ENCODE measurements around the gene R3HCC1L.

The R3HCC1L gene

GRCh38 chr10:98106531-98106930 is 27.9 kb upstream of the R3HCC1L start:
- no peak overlapping the region for H3K4me3 ChIP-seq (replicated peaks; ENCODE audit: low read depth, low read length)
- DNase-seq (ENCODE audit: low read depth), result no peak
- no peak for TF ChIP-seq CTCF (IDR thresholded peaks at IDR 0.05; ENCODE audit: low read length, missing control alignments)

GRCh38 chr10:98107644-98108430 is 26.6 kb upstream of the R3HCC1L start:
- no peak overlapping the region for H3K4me3 ChIP-seq (replicated peaks; ENCODE audit: low read depth, low read length)
- no peak for TF ChIP-seq CTCF (IDR thresholded peaks at IDR 0.05; ENCODE audit: low read length, missing control alignments)
- DNase-seq (ENCODE audit: low read depth), result no peak

- no peak for TF ChIP-seq CTCF (IDR thresholded peaks at IDR 0.05; ENCODE audit: low read length, missing control alignments)
- no peak overlapping the region for H3K4me3 ChIP-seq (replicated peaks; ENCODE audit: low read depth, low read length)
- DNase-seq (ENCODE audit: low read depth), result no peak
Measured at GRCh38 chr10:98110356-98110755, 24.1 kb upstream of the R3HCC1L start.

GRCh38 chr10:98115031-98115787 is 19.2 kb upstream of the R3HCC1L start:
- TF ChIP-seq CTCF (IDR thresholded peaks at IDR 0.05; ENCODE audit: low read length, missing control alignments), result no peak
- DNase-seq (ENCODE audit: low read depth), result no peak
- no peak overlapping the region for H3K4me3 ChIP-seq (replicated peaks; ENCODE audit: low read depth, low read length)

- TF ChIP-seq CTCF (IDR thresholded peaks at IDR 0.05; ENCODE audit: low read length, missing control alignments), result no peak
- DNase-seq (ENCODE audit: low read depth), result no peak
- no peak overlapping the region for H3K4me3 ChIP-seq (replicated peaks; ENCODE audit: low read depth, low read length)
Measured at GRCh38 chr10:98119891-98120290, 14.6 kb upstream of the R3HCC1L start.

- H3K4me3 ChIP-seq (replicated peaks; ENCODE audit: low read depth, low read length), result no peak overlapping the region
- TF ChIP-seq CTCF (IDR thresholded peaks at IDR 0.05; ENCODE audit: low read length, missing control alignments), result no peak
Measured at GRCh38 chr10:98125940-98126631, 8.4 kb upstream of the R3HCC1L start.

More at GRCh38 chr10:98125940-98126631, 8.4 kb upstream of the R3HCC1L start:
- no peak for DNase-seq (ENCODE audit: low read depth)

Measured in fibroblast of pulmonary artery (primary cell).